ENCODE measurements around the gene MPL.

MPL gene

DNA sequence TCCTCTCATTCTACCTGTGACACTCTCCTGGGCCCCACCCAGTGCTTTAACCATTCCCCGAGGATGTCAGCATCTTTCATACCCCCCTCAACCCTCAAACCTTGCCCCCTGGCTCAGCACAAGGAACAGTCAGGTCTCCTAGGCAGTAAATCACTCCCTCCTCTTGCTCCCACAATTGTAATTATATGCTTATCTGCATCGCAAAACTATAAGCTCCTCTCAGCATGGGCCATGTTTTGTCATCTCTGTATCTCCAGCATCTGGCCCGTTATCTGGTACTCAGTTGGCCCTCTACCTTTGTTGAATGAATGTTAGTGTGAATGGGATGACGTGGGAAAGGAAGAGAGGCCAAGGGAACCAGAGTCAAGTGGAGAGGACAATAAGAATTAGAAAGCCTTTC lies 32.9 kb downstream of the MPL start:
- Histone ChIP-seq H3K4me3 (replicated peaks; ENCODE audit: insufficient read depth, low read length) (no peak overlapping the region), H3K27ac (replicated peaks) (no peak overlapping the region), H3K27me3 (ENCODE audit: insufficient read depth, poor library complexity, severe bottlenecking) (no peaks in the 10 kb centered on the region)
- no peak for DNase-seq (ENCODE audit: low read depth in 1 of 2, low spot score in 1 of 2)
- TF ChIP-seq POLR2AphosphoS5 (IDR thresholded peaks at IDR 0.05; ENCODE audit: low read depth) (no peak), SPI1 (IDR thresholded peaks at IDR 0.05; ENCODE audit: borderline replicate concordance, low read depth) (no peak), GABPA (IDR thresholded peaks at IDR 0.05; ENCODE audit: low read depth) (no peak)
- TF ChIP-seq, protein P1, sequence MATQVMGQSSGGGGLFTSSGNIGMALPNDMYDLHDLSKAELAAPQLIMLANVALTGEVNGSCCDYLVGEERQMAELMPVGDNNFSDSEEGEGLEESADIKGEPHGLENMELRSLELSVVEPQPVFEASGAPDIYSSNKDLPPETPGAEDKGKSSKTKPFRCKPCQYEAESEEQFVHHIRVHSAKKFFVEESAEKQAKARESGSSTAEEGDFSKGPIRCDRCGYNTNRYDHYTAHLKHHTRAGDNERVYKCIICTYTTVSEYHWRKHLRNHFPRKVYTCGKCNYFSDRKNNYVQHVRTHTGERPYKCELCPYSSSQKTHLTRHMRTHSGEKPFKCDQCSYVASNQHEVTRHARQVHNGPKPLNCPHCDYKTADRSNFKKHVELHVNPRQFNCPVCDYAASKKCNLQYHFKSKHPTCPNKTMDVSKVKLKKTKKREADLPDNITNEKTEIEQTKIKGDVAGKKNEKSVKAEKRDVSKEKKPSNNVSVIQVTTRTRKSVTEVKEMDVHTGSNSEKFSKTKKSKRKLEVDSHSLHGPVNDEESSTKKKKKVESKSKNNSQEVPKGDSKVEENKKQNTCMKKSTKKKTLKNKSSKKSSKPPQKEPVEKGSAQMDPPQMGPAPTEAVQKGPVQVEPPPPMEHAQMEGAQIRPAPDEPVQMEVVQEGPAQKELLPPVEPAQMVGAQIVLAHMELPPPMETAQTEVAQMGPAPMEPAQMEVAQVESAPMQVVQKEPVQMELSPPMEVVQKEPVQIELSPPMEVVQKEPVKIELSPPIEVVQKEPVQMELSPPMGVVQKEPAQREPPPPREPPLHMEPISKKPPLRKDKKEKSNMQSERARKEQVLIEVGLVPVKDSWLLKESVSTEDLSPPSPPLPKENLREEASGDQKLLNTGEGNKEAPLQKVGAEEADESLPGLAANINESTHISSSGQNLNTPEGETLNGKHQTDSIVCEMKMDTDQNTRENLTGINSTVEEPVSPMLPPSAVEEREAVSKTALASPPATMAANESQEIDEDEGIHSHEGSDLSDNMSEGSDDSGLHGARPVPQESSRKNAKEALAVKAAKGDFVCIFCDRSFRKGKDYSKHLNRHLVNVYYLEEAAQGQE (IDR thresholded peaks at IDR 0.05; ENCODE audit: insufficient replicate concordance, low read depth) = no peak
- TF ChIP-seq, protein P2, sequence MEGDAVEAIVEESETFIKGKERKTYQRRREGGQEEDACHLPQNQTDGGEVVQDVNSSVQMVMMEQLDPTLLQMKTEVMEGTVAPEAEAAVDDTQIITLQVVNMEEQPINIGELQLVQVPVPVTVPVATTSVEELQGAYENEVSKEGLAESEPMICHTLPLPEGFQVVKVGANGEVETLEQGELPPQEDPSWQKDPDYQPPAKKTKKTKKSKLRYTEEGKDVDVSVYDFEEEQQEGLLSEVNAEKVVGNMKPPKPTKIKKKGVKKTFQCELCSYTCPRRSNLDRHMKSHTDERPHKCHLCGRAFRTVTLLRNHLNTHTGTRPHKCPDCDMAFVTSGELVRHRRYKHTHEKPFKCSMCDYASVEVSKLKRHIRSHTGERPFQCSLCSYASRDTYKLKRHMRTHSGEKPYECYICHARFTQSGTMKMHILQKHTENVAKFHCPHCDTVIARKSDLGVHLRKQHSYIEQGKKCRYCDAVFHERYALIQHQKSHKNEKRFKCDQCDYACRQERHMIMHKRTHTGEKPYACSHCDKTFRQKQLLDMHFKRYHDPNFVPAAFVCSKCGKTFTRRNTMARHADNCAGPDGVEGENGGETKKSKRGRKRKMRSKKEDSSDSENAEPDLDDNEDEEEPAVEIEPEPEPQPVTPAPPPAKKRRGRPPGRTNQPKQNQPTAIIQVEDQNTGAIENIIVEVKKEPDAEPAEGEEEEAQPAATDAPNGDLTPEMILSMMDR (IDR thresholded peaks at IDR 0.05; ENCODE audit: insufficient read depth, low read length) = no peak

DNA sequence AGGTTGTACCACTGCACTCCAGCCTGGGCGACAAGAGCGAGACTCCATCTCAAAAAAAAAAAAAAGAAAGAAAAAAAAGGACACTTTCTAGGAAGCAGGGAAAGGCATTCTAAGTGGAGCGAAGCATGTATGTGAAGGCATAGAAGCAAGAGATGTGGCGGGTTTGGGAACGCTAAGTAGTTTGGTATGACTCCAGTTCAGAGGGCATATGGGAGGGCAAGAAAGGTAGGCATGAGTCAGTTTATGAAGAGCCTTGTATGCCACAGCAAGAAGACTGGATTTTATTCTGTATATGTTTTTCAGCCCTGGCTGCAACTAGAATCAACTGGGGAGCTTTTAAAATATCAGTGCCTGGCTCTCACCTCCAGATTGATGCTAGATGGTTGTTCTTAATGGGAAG lies 34.6 kb downstream of the MPL start:
- DNase-seq (ENCODE audit: low read depth in 1 of 2, low spot score in 1 of 2) = no peak
- Histone ChIP-seq H3K27me3 (ENCODE audit: insufficient read depth, poor library complexity, severe bottlenecking) (no peaks in the 10 kb centered on the region), H3K4me3 (replicated peaks; ENCODE audit: insufficient read depth, low read length) (no peak overlapping the region), H3K27ac (replicated peaks) (no peak overlapping the region)
- TF ChIP-seq, protein P2 (IDR thresholded peaks at IDR 0.05; ENCODE audit: insufficient read depth, low read length) = no peak
- no peak for TF ChIP-seq SPI1 (IDR thresholded peaks at IDR 0.05; ENCODE audit: borderline replicate concordance, low read depth)
- TF ChIP-seq GABPA (IDR thresholded peaks at IDR 0.05; ENCODE audit: low read depth) = no peak
- TF ChIP-seq POLR2AphosphoS5 (IDR thresholded peaks at IDR 0.05; ENCODE audit: low read depth) = no peak
- TF ChIP-seq, protein P1 (IDR thresholded peaks at IDR 0.05; ENCODE audit: insufficient replicate concordance, low read depth) = no peak

DNA sequence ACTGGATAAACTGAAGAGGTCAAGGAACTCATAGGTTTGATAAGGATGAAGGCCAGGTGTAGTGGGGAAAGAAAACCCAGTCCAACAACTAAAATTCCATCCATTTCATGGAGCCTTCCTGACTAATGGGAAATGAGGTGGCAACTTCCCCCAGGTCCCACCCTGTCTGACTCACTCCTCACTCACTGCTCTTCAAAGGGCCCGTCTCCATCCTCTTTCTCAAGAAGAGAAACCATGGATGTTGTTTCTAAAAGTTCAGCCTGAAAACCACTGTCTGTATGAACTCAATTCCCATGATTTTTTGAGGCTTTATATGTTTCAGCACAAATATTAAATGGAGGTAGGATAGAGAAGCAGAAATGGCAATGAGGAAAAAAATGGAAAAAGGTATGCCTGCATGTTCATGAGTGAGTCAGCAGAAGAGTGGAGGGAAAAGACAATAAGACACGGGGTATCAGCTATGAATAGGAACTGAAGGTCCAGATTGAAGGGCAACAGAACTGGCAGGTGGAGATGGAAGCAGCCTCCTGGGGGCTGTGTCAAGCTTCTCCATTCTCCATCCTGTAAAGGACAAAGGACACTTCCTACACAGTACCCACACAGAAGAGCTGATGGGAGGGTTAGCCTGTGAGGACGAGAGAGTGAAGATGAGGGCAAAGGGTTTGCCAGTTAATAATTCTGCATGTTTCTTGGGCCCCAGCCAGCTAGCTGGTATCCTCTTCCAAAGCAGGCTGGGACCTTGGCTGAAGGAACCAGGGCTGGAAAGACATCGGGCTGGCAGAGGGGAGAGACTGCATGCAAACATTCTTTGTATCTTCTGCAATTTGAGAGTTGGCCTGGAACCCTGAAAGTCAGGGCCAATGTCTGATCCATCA lies 35.7 kb downstream of the MPL start:
- no peak for DNase-seq (ENCODE audit: low read depth in 1 of 2, low spot score in 1 of 2)
- Histone ChIP-seq H3K4me3 (replicated peaks; ENCODE audit: insufficient read depth, low read length) (no peak overlapping the region), H3K27ac (replicated peaks) (no peak overlapping the region), H3K27me3 (ENCODE audit: insufficient read depth, poor library complexity, severe bottlenecking) (no peaks in the 10 kb centered on the region)
- TF ChIP-seq POLR2AphosphoS5 (IDR thresholded peaks at IDR 0.05; ENCODE audit: low read depth) (no peak), GABPA (IDR thresholded peaks at IDR 0.05; ENCODE audit: low read depth) (no peak)

DNA sequence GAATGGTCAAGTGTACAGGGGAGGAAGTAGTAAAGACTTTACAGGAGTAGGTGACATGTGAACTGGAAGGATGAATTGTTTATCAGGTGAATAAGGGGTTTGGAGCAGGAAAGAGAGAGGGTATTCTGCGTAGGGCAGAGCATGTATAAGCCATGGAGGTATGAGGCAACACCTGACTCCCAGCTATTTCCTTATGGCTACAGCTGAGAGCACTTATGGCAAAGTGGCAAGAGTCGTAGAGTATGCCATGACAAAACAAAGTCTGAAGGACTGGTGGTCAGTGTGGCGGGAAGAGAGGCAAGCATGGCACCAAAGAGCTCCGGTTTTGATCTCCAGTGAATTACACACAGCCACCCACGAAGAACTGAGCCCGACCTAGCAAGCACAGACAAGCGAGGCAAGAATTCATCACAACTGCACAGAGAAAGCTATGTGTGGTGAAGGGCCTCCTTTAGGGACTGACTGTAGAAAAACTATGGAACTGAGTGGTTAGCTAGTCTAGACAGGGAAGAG lies 39.2 kb downstream of the MPL start:
- no peak for TF ChIP-seq GABPA (IDR thresholded peaks at IDR 0.05; ENCODE audit: low read depth)
- TF ChIP-seq, protein P1 (IDR thresholded peaks at IDR 0.05; ENCODE audit: insufficient replicate concordance, low read depth) = no peak
- TF ChIP-seq POLR2AphosphoS5 (IDR thresholded peaks at IDR 0.05; ENCODE audit: low read depth) = no peak
- no peak for TF ChIP-seq SPI1 (IDR thresholded peaks at IDR 0.05; ENCODE audit: borderline replicate concordance, low read depth)
- TF ChIP-seq, protein P2 (IDR thresholded peaks at IDR 0.05; ENCODE audit: insufficient read depth, low read length) = no peak
- no peaks in the 10 kb centered on the region for H3K27me3 ChIP-seq (ENCODE audit: insufficient read depth, poor library complexity, severe bottlenecking)
- no peak overlapping the region for H3K4me3 ChIP-seq (replicated peaks; ENCODE audit: insufficient read depth, low read length)
- no peak overlapping the region for H3K27ac ChIP-seq (replicated peaks)
- no peak for DNase-seq (ENCODE audit: low read depth in 1 of 2, low spot score in 1 of 2)

Data from HL-60 (cell line).